Suppressor macrophage (primary cell): Measurements from ENCODE around the gene GRIPAP1.

Source experiments
- DNase-seq, 4 experiments: peaks; one replicate each; pipeline ENCODE4 v3.0.0-alpha.2; 2020 to 2022

GRIPAP1 gene

DNA sequence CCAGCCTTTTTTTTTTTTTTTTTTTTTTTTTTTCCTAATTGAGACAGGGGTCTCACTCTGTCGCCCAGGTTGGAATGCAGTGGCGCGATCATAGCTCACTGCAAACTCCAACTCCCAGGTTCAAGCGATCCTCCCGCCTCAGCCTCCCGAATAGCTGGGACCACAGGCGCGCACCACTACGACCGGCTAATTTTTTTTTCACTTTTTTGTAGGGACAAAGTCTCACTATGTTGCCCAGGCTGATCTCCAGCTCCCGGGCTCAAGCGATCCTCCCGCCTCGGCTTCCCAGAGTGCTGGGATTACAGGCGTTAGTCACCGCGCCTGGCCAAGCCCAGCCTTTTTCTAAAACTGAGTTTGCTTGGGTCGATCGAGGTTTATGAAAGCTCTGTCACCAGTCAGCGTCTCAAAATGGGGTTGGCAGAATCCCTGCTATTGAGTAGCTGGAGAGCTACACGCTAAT, 43.4 kb downstream of the GRIPAP1 start:
- peak; percentile 23 to 42 (median 30) for DNase-seq

- peak; percentile 93 to 97 (median 96) for DNase-seq
Measured at GRCh38 chrX:48957827-48958634, 44.0 kb downstream of the GRIPAP1 start.

DNA sequence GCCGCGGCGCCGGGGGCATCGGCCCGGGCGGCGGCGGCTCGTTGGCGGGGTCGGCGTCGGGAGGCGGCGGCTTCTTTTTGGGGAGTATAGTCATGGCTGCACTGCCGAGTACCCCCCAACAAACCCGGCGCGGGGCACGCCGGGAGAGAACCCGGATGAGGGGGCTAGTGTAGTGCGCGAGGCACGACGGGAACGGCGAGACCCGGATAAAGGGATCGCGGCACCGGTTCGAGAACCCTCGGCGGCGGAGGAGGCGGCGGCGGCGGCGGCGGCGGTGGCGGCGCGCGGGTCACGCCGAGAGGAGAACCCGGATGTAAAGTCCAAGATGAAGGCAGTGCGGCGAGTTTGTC, 44.6 kb downstream of the GRIPAP1 start, which contains the start of gene OTUD5:
Gene OTUD5, minus strand, starts transcription at position 131 of the 350 bp plus-strand sequence. Its CDS starts 37 bp downstream, at position 94.
- peak in 3 of 4 experiments; percentile 54 to 80 (median 68) for DNase-seq

- peak in 3 of 4 experiments; percentile 21 to 60 (median 30) for DNase-seq
Measured at GRCh38 chrX:48956728-48957414, 45.2 kb downstream of the GRIPAP1 start.

DNA sequence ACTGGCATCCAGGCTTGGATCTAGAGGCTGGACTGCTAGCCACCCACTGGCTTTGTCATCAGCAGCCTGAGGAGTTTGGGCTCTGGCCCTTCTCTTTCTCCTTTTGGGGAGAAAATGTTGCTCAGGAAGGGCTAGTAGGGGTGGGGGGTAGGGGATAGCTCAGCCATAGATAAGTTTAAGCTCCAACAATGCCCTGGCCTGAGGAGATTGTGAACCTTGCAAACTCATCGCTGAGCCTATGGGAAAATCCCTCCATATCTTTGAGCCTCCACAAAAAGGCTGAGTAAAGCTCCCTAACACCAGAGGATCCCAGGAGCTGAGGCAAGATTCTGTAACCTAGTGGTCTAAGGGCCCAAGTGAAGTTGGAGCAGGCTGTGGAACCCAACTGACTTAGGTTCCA, 53.5 kb downstream of the GRIPAP1 start:
- no peak for DNase-seq

- DNase-seq, result peak; percentile 51 to 74 (median 62)
Measured at GRCh38 chrX:48945517-48946348, 56.3 kb downstream of the GRIPAP1 start.

- peak in 1 of 4 experiments; percentile 10 for DNase-seq
Measured at GRCh38 chrX:48942895-48943294, 59.2 kb downstream of the GRIPAP1 start.

DNA sequence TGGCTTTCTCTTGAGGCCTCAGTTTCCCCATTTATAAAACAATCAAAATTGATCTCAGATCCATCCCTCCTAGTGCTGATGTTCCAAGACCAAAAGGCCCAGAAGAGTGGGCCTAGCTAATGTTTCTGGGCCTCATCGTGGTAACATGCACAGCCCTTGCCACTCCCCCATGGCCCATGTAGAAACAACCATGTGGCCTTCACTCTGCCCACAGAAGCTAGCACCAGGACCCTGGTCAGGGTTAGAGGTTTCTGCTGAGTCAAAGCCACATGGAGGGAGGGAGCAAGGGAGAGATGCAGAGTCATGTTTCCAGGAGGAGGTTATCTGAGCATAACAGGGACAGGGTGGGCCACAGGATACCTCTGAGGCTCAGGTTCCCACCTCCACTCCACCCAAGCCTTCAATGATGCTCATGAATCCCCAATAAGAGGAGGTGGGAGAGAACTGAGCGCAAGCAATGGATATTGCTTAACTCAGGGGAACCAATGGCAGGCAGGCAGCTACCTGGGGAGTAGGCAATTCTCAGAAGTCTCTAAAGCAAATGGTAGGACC, 61.6 kb downstream of the GRIPAP1 start:
- DNase-seq, result no peak

GRCh38 chrX:48939524-48940228, 62.4 kb downstream of the GRIPAP1 start:
- DNase-seq, result no peak

GRCh38 chrX:48938721-48939425, 63.2 kb downstream of the GRIPAP1 start:
- DNase-seq, result no peak

- DNase-seq, result peak; percentile 64 to 88 (median 76)
Measured at GRCh38 chrX:48937054-48937907, 64.8 kb downstream of the GRIPAP1 start.

GRCh38 chrX:48936429-48937053, 65.5 kb downstream of the GRIPAP1 start:
- no peak for DNase-seq

DNA sequence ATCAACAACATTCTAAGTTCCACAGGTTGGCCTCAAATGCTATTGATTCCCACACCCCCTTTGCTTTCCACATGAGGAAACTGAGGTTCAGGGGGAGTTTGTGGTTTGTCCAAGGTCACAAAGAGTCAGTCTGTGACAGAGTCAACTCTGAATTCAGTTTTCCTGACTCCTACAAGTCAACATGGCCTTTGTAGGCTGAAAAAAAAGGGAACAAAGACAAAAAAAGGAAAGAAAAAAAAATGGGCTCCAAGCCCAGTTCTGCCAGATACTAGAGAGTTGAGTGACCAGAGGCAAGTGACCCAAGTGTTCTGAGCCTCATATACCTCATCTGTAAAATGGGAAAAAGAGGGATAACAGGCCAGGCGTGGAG, 66.8 kb downstream of the GRIPAP1 start:
- DNase-seq, result peak; percentile 19 to 64 (median 42)

- peak in 3 of 4 experiments; percentile 24 to 51 (median 48) for DNase-seq
Measured at GRCh38 chrX:48934581-48935300, 67.3 kb downstream of the GRIPAP1 start.

DNA sequence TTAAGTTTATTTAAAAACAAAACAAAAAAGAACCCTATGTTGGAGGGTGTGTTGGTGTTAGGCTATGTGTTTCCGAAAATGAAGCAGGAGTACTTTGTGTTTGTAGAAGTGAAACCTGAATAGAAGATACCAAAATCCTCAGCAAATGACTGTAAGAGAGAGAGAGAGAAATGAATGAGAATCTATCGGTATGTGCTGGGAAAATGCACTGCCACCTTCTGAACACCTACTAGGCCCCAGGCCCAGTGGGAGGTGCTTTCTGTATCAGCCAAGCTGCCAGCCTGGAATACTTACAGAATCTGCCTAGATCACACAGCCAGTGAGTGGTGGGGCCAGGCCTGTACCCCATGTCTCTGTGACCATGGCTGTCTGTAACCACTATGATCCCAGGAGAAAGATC, 68.3 kb downstream of the GRIPAP1 start:
- no peak for DNase-seq

GRCh38 chrX:48927736-48928382, 74.2 kb downstream of the GRIPAP1 start:
- no peak for DNase-seq

GRCh38 chrX:48927123-48927522, 74.9 kb downstream of the GRIPAP1 start:
- DNase-seq, result no peak

- DNase-seq, result no peak
Measured at GRCh38 chrX:48924270-48924669, 77.8 kb downstream of the GRIPAP1 start.
